H9 (cell line): Measurements from ENCODE around the gene TNRC18. TPM values are rescaled to one million over a fixed set of nuclear protein-coding genes. Genes with fewer than 3 reads are reported as not detected.

Source experiments
- DNase-seq: peaks from one replicate; pipeline ENCODE4 v3.0.0-alpha.2; 2017
- H2AFZ ChIP-seq: one replicate; pipeline ENCODE4 v1.6.1; 2013; ENCODE audit warnings: mild to moderate bottlenecking, low read length, control low read depth, moderate library complexity
- H2AK5ac ChIP-seq: 2 replicates; pipeline ENCODE4 v1.6.1; 2013; ENCODE audit warnings: low read length, control low read depth, mixed read lengths; ENCODE audit not compliant: insufficient read length
- H2BK120ac ChIP-seq: one replicate; pipeline ENCODE4 v1.6.1; 2013; ENCODE audit warnings: low read depth, mild to moderate bottlenecking, low read length, control low read depth, inconsistent platforms; ENCODE audit not compliant: poor library complexity, severe bottlenecking
- H2BK12ac ChIP-seq: 2 replicates; pipeline ENCODE4 v1.6.1; 2013; ENCODE audit warnings: low read length, control low read depth, mixed read lengths, low read depth; ENCODE audit not compliant: insufficient read length
- H2BK15ac ChIP-seq: 2 replicates; pipeline ENCODE4 v1.6.1; 2013; ENCODE audit warnings: low read depth, low read length, control low read depth
- H2BK20ac ChIP-seq: one replicate; pipeline ENCODE4 v1.6.1; 2013; ENCODE audit warnings: low read depth, mild to moderate bottlenecking, low read length, control low read depth, inconsistent platforms; ENCODE audit not compliant: poor library complexity, severe bottlenecking
- H2BK5ac ChIP-seq: 2 replicates; pipeline ENCODE4 v1.6.1; 2013; ENCODE audit warnings: low read length, control low read depth, mixed read lengths; ENCODE audit not compliant: insufficient read length
- H3K14ac ChIP-seq: 2 replicates; pipeline ENCODE4 v1.6.1; 2013; ENCODE audit warnings: low read length, control low read depth; ENCODE audit not compliant: insufficient read depth
- H3K18ac ChIP-seq: 2 replicates; pipeline ENCODE4 v1.6.1; 2013; ENCODE audit warnings: low read depth, mild to moderate bottlenecking, mixed read lengths, low read length, control low read depth; ENCODE audit not compliant: insufficient read length
- H3K23ac ChIP-seq: 2 replicates; pipeline ENCODE4 v1.6.1; 2013; ENCODE audit warnings: low read length, control low read depth, mixed read lengths, low read depth; ENCODE audit not compliant: insufficient read length
- H3K23me2 ChIP-seq: 2 replicates; pipeline ENCODE4 v1.6.1; 2013; ENCODE audit warnings: low read depth, mild to moderate bottlenecking, mixed read lengths, low read length, control low read depth; ENCODE audit not compliant: insufficient read length, poor library complexity, severe bottlenecking
- H3K27ac ChIP-seq: 2 replicates; pipeline ENCODE4 v1.5.1; 2013; ENCODE audit warnings: low read length, control low read depth, mixed read lengths, low read depth; ENCODE audit not compliant: insufficient read length
- H3K27me3 ChIP-seq: 2 replicates; pipeline ENCODE4 v1.6.1; 2013; ENCODE audit warnings: low read length, control low read depth, inconsistent platforms; ENCODE audit not compliant: insufficient read depth
- H3K4ac ChIP-seq: 2 replicates; pipeline ENCODE4 v1.6.1; 2013; ENCODE audit warnings: low read depth, mild to moderate bottlenecking, control low read depth, inconsistent platforms, low read length, moderate library complexity
- H3K4me1 ChIP-seq: 2 replicates; pipeline ENCODE4 v1.6.1; 2013; ENCODE audit warnings: low read length, control low read depth, inconsistent platforms; ENCODE audit not compliant: insufficient read depth
- H3K4me2 ChIP-seq: 2 replicates; pipeline ENCODE4 v1.6.1; 2013; ENCODE audit warnings: low read length, control low read depth, mixed read lengths; ENCODE audit not compliant: insufficient read length, insufficient read depth
- H3K56ac ChIP-seq: 2 replicates; pipeline ENCODE4 v1.6.1; 2013; ENCODE audit warnings: low read depth, mild to moderate bottlenecking, mixed read lengths, low read length, control low read depth; ENCODE audit not compliant: insufficient read length
- H3K79me1 ChIP-seq: 2 replicates; pipeline ENCODE4 v1.6.1; 2013; ENCODE audit warnings: low read depth, mild to moderate bottlenecking, moderate library complexity, low read length, control low read depth, inconsistent platforms; ENCODE audit not compliant: insufficient read depth, poor library complexity, severe bottlenecking
- H3K79me2 ChIP-seq: 2 replicates; pipeline ENCODE4 v1.6.1; 2013; ENCODE audit warnings: low read length, control low read depth, inconsistent platforms; ENCODE audit not compliant: insufficient read depth
- H3K9ac ChIP-seq: 2 replicates; pipeline ENCODE4 v1.6.1; 2013; ENCODE audit warnings: low read length, control low read depth, mixed read lengths; ENCODE audit not compliant: insufficient read length; ENCODE audit errors: extremely low read depth
- H3K9me3 ChIP-seq: one replicate; pipeline ENCODE4 v1.6.1; 2013; ENCODE audit warnings: low read depth, low read length, inconsistent platforms; ENCODE audit not compliant: control insufficient read depth
- H3T11ph ChIP-seq: one replicate; pipeline ENCODE4 v1.6.1; 2013; ENCODE audit warnings: mild to moderate bottlenecking, low read length, control low read depth, inconsistent platforms
- H4K20me1 ChIP-seq: one replicate; pipeline ENCODE4 v1.6.1; 2013; ENCODE audit not compliant: control insufficient read depth, insufficient read length, insufficient read depth
- H4K5ac ChIP-seq: 2 replicates; pipeline ENCODE4 v1.6.1; 2013; ENCODE audit warnings: low read depth, mild to moderate bottlenecking, mixed read lengths, low read length, control low read depth; ENCODE audit not compliant: insufficient read length
- H4K8ac ChIP-seq: replicated peaks from 2 replicates; pipeline ENCODE4 v1.6.1; 2013; ENCODE audit warnings: low read length, control low read depth, mixed read lengths, low read depth; ENCODE audit not compliant: insufficient read length
- H4K91ac ChIP-seq: 2 replicates; pipeline ENCODE4 v1.6.1; 2013; ENCODE audit warnings: low read depth, mild to moderate bottlenecking, moderate library complexity, mixed read lengths, low read length, control low read depth; ENCODE audit not compliant: insufficient read length
- H3K27ac Mint-ChIP-seq, 3 experiments: 2 replicates in 2 of 3; 3 replicates in 1 of 3; pipeline ENCODE4 v1.8.0; 2020 to 2021; ENCODE audit warnings: mixed read lengths in 3 of 3, mild to moderate bottlenecking in 1 of 3, moderate library complexity in 1 of 3
- H3K27me3 Mint-ChIP-seq: 2 replicates; pipeline ENCODE4 v1.8.0; 2021; ENCODE audit warnings: low read depth, mild to moderate bottlenecking, moderate library complexity, mixed read lengths
- H3K36me3 Mint-ChIP-seq, 3 experiments: 2 replicates in 2 of 3; 3 replicates in 1 of 3; pipeline ENCODE4 v1.8.0; 2020 to 2021; ENCODE audit warnings: low read depth in 3 of 3, mixed read lengths in 3 of 3; ENCODE audit not compliant: insufficient read depth in 1 of 3
- H3K4me1 Mint-ChIP-seq, 2 experiments: 2 replicates each; pipeline ENCODE4 v1.8.0; 2020; ENCODE audit warnings: mixed read lengths in 2 of 2
- H3K4me3 Mint-ChIP-seq, 2 experiments: 2 replicates in 1 of 2; 3 replicates in 1 of 2; pipeline ENCODE4 v1.8.0; 2020 to 2021; ENCODE audit warnings: mild to moderate bottlenecking in 2 of 2, mixed read lengths in 2 of 2, moderate library complexity in 1 of 2
- H3K9me3 Mint-ChIP-seq, 2 experiments: 2 replicates in 1 of 2; 3 replicates in 1 of 2; pipeline ENCODE4 v1.8.0; 2020; ENCODE audit warnings: mild to moderate bottlenecking in 2 of 2, mixed read lengths in 2 of 2, moderate library complexity in 1 of 2
- WGBS: extraction: QIAGEN DNeasy Blood & Tissue Kit; methylation state at CpG from one replicate; pipeline ENCODE4 v1.1.7; 2013; ENCODE audit warnings: missing lambda C conversion rate, low lambda C conversion rate, mixed read lengths; ENCODE audit not compliant: insufficient read length; ENCODE audit errors: extremely low coverage; 5-methylcytosine and 5-hydroxymethylcytosine counted together
- total RNA-seq: library from RNA; stranded (reverse); gene quantifications from 2 replicates; pipeline ENCODE4 v1.2.1, GENCODE V29; 2021
- TF ChIP-seq, protein P1 (sequence below): fragments of 200-600 bp; sonication (generic); conservative IDR thresholded peaks from 3 replicates; pipeline ENCODE4 v1.8.0; 2021; ENCODE audit warnings: antibody characterized with exemption, mild to moderate bottlenecking

TNRC18 gene
- total RNA-seq, 1 experiment from 2014 or later, result 21.2 TPM

DNA sequence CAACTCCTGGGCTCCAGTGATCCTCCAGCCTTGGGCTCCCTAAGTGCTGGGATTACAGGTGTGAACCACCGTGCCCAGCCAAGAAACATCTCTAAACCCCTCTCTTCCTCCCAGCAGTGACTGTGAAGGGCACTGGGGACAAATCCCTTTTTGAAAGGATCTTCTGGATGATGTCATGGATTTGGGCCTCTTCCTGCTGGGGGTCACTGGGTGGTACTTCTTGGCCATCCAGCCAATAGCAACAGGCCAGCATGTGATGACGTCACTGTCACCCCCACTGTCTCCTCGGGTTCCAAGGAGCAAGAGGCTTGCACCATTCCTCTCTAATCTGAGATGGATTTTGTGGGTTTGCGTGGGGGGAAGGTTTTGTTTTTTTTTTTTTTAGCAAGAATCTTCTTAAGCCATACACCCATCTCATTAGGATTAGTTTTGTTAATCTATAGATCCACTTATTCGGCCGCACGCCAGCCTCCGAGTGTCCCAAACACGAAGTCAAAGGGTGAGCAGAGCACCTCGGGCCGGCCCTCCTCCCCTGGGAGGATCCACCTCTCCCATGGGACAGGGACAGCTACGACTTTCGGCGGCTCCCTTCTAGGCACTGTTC lies 29.4 kb upstream of the TNRC18 start:
- Mint-ChIP-seq H3K27ac (peak overlapping the region in 1 of 3 experiments; percentile 75; a peak in 1 of 7 replicates), H3K36me3 (no peaks in the 10 kb centered on the region), H3K27me3 (peaks cover 11% of the 10 kb centered on the region), H3K4me3 (no peak overlapping the region), H3K9me3 (no peaks in the 10 kb centered on the region), H3K4me1 (peaks cover 18 to 24% of the 10 kb centered on the region in 2 experiments)
- Histone ChIP-seq H3K9ac (no peak overlapping the region), H4K20me1 (no peaks in the 10 kb centered on the region), H3K4me2 (no peak overlapping the region), H2BK5ac (no peak overlapping the region), H2AK5ac (no peak overlapping the region), H3K27ac (no peak overlapping the region), H3K23ac (no peak overlapping the region), H3K4ac (no peak overlapping the region), H2BK120ac (no peak overlapping the region), H2BK12ac (no peak overlapping the region), H2AFZ (no peak overlapping the region), H3K18ac (no peak overlapping the region), H2BK15ac (no peak overlapping the region), H3T11ph (no peak overlapping the region), H2BK20ac (no peak overlapping the region), H3K14ac (no peak overlapping the region), H3K56ac (no peak overlapping the region), H4K91ac (no peak overlapping the region), H3K79me1 (no peaks in the 10 kb centered on the region), H3K4me1 (no peaks in the 10 kb centered on the region), H3K79me2 (no peaks in the 10 kb centered on the region), H4K5ac (no peak overlapping the region), H3K9me3 (no peaks in the 10 kb centered on the region), H4K8ac (no peak overlapping the region), H3K23me2 (no peaks in the 10 kb centered on the region), H3K27me3 (no peaks in the 10 kb centered on the region)
- peak; percentile 66 for DNase-seq
- WGBS, result no CpG with 5 or more reads among the region's 14 CpGs
- TF ChIP-seq, protein P1, sequence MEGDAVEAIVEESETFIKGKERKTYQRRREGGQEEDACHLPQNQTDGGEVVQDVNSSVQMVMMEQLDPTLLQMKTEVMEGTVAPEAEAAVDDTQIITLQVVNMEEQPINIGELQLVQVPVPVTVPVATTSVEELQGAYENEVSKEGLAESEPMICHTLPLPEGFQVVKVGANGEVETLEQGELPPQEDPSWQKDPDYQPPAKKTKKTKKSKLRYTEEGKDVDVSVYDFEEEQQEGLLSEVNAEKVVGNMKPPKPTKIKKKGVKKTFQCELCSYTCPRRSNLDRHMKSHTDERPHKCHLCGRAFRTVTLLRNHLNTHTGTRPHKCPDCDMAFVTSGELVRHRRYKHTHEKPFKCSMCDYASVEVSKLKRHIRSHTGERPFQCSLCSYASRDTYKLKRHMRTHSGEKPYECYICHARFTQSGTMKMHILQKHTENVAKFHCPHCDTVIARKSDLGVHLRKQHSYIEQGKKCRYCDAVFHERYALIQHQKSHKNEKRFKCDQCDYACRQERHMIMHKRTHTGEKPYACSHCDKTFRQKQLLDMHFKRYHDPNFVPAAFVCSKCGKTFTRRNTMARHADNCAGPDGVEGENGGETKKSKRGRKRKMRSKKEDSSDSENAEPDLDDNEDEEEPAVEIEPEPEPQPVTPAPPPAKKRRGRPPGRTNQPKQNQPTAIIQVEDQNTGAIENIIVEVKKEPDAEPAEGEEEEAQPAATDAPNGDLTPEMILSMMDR, result no peak
